SKM-1 (cell line): Measurements from ENCODE around the gene AKIP1.
A peak's percentile ranks its signal among the peaks of the same experiment; 100 is the strongest.
"Not testable (repeated sequence)": the region's sequence is repeated elsewhere in the genome, so short reads cannot be mapped to it uniquely, and the experiment has no call there.

Experiments
- DNase-seq: peaks from one replicate; lab custom pipeline; 2025; ENCODE audit not compliant: unreplicated experiment; lab: John Stamatoyannopoulos, UW

AKIP1 gene

GRCh38 chr11:8911029-8911823 is at the start of gene AKIP1:
Gene AKIP1 (plus strand): TSS chr11:8911189. CDS start chr11:8911450, 261 bp downstream.
- DNase-seq = peak; percentile 71

GRCh38 chr11:8863838-8864237 is 47.2 kb upstream of the AKIP1 start:
- DNase-seq = no peak

GRCh38 chr11:8865304-8865703 is 45.7 kb upstream of the AKIP1 start:
- no peak for DNase-seq

- no peak for DNase-seq
Measured at GRCh38 chr11:8867035-8867434, 44.0 kb upstream of the AKIP1 start.

GRCh38 chr11:8867931-8868631 is 42.9 kb upstream of the AKIP1 start:
- no peak for DNase-seq

- no peak for DNase-seq
Measured at GRCh38 chr11:8870411-8871170, 40.4 kb upstream of the AKIP1 start.

- no peak for DNase-seq
Measured at GRCh38 chr11:8871171-8871775, 39.7 kb upstream of the AKIP1 start.

GRCh38 chr11:8871962-8872361 is 39.0 kb upstream of the AKIP1 start:
- no peak for DNase-seq

- no peak for DNase-seq
Measured at GRCh38 chr11:8873741-8874405, 37.1 kb upstream of the AKIP1 start.

GRCh38 chr11:8878771-8879170 is 32.2 kb upstream of the AKIP1 start:
- DNase-seq = no peak

- peak; percentile 23 for DNase-seq
Measured at GRCh38 chr11:8881585-8881984, 29.4 kb upstream of the AKIP1 start.

GRCh38 chr11:8886322-8886721 is 24.7 kb upstream of the AKIP1 start:
- DNase-seq = no peak

GRCh38 chr11:8891185-8891584 is 19.8 kb upstream of the AKIP1 start:
- DNase-seq = not testable (repeated sequence)

GRCh38 chr11:8899119-8899753 is 11.8 kb upstream of the AKIP1 start:
- no peak for DNase-seq

- DNase-seq = no peak
Measured at GRCh38 chr11:8905528-8906165, 5.3 kb upstream of the AKIP1 start.

GRCh38 chr11:8907116-8907515 is 3.9 kb upstream of the AKIP1 start:
- no peak for DNase-seq

GRCh38 chr11:8908099-8908498 is 2.9 kb upstream of the AKIP1 start:
- no peak for DNase-seq

- no peak for DNase-seq
Measured at GRCh38 chr11:8910649-8911026, 351 bp upstream of the AKIP1 start.

- peak; percentile 55 for DNase-seq
Measured at GRCh38 chr11:8913961-8914660, 3.1 kb downstream of the AKIP1 start.
